ENCODE measurements around the gene OR11H7.

DNA sequence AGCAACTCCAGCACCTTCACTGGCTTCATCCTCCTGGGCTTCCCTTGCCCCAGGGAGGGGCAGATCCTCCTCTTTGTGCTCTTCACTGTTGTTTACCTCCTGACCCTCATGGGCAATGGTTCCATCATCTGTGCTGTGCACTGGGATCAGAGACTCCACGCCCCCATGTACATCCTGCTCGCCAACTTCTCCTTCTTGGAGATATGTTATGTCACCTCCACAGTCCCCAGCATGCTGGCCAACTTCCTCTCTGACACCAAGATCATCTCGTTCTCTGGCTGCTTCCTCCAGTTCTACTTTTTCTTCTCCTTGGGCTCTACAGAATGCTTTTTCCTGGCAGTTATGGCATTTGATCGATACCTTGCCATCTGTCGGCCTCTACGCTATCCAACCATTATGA lies 31.3 kb upstream of the OR11H7 start:
- TF ChIP-seq CTCF (IDR thresholded peaks at IDR 0.05) (no peak), POLR2A (IDR thresholded peaks at IDR 0.05) (no peak)

Measured in body of pancreas (tissue), 4 donors.